Activated naive CD4-positive, alpha-beta T cell treated with anti-CD3 and anti-CD28 coated beads, Interleukin-2, amount 50 U/mL, for 24 hours (primary cell): ENCODE data around the gene MS4A18.

Experiments
- H3K27ac Mint-ChIP-seq: one replicate; pipeline ENCODE4 v1.8.0; 2021; ENCODE audit warnings: mild to moderate bottlenecking, mixed read lengths
- H3K27me3 Mint-ChIP-seq: one replicate; pipeline ENCODE4 v1.8.0; 2021; ENCODE audit warnings: mixed read lengths
- H3K36me3 Mint-ChIP-seq: one replicate; pipeline ENCODE4 v1.8.0; 2021; ENCODE audit warnings: mixed read lengths
- H3K4me1 Mint-ChIP-seq: one replicate; pipeline ENCODE4 v1.8.0; 2021; ENCODE audit warnings: mixed read lengths
- H3K4me3 Mint-ChIP-seq: one replicate; pipeline ENCODE4 v1.8.0; 2021; ENCODE audit warnings: mild to moderate bottlenecking, mixed read lengths
- H3K9me3 Mint-ChIP-seq: one replicate; pipeline ENCODE4 v1.8.0; 2021; ENCODE audit warnings: mixed read lengths

Gene MS4A18

DNA sequence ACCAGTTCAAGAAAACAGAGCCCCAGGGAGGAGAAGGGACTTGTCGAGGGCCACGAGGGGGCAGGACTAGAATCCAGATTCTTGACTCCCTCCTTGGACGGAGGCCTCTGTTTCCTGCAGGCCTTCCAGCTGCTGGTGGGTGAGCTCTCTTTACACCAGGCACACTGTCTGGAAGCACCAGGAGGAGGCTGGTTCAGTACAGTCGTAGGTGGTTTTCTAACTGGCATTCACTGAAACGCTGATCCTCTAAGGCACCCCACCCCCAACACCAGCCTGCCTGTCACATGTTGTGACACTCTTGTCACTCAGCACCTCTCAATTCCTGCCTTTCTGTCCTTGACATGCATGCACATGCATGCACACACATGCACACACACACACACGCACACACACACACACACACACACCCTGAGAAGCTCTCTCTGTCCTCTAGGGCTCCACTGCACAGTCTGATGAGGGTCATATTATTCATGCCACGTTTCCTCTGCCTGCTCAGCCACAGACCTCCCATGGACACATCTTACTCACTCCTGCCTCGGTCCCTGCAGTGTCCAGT, 61.4 kb downstream of the MS4A18 start:
- Mint-ChIP-seq H3K4me1 (no peaks in the 10 kb centered on the region), H3K4me3 (no peak overlapping the region), H3K27me3 (no peaks in the 10 kb centered on the region), H3K36me3 (no peaks in the 10 kb centered on the region), H3K27ac (no peak overlapping the region), H3K9me3 (no peaks in the 10 kb centered on the region)

DNA sequence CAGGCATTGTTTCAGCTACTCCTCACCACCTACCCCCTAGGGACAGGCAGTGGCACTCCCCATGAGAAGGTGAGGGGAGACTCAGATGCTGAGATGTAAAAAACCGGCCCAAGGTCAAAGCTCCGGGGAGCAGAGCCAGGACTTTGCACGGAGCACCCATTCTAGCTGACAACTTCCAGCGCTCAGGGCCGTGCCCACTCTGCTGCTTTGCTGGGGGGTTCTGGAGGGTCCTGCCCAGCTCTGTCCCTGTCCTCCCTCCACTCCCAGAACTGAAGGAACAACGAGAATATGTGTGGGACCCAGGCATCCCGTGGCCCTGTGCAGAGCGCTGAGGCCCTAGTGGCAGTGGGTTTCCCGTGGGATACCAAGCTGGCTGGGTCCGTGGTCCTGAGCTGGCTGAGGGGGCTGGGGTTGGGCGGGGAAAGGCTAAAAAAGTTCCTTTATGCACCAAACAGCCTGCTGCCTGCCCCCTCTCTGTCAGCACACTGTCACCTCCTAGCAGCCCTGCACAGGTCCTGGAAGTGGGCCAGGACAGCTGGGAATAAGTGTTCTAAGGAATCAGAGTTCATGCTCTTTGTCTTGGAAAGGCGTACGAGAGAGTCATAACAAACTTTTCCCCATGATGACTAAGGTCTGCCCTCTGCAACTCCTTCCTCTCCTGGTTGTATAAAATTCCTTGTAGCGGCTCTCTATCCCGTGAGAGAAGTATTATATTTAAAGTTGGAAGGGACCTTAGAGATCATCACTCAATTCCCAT, 62.5 kb downstream of the MS4A18 start:
- H3K9me3 Mint-ChIP-seq, result no peaks in the 10 kb centered on the region
- H3K27me3 Mint-ChIP-seq, result no peaks in the 10 kb centered on the region
- no peak overlapping the region for H3K27ac Mint-ChIP-seq
- H3K36me3 Mint-ChIP-seq, result no peaks in the 10 kb centered on the region
- H3K4me1 Mint-ChIP-seq, result no peaks in the 10 kb centered on the region
- no peak overlapping the region for H3K4me3 Mint-ChIP-seq

GRCh38 chr11:60788401-60789125, 64.0 kb downstream of the MS4A18 start:
- Mint-ChIP-seq H3K27me3 (no peaks in the 10 kb centered on the region), H3K4me3 (no peak overlapping the region), H3K36me3 (no peaks in the 10 kb centered on the region), H3K4me1 (no peaks in the 10 kb centered on the region), H3K27ac (no peak overlapping the region), H3K9me3 (no peaks in the 10 kb centered on the region)

DNA sequence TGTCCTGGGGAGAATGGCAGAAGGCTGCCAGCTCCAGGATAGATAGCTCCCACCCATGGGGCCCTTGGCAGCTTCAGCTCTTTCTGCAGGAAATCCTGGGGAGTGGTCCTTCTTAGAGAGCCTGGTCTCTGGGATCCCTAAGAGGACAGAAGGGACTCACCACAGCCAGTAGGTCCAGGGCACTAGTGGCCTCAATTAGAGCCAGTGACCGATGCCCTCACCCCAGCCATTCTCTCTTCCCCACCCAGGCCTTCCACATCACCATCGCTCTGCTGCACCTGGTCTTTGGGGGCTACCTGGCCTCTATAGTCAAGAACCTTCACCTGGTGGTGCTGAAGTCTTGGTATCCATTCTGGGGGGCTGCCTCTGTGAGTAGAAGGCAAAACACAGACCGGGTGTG, 66.2 kb downstream of the MS4A18 start:
- Mint-ChIP-seq H3K4me1 (no peaks in the 10 kb centered on the region), H3K4me3 (no peak overlapping the region), H3K27me3 (no peaks in the 10 kb centered on the region), H3K36me3 (no peaks in the 10 kb centered on the region), H3K9me3 (no peaks in the 10 kb centered on the region), H3K27ac (no peak overlapping the region)

DNA sequence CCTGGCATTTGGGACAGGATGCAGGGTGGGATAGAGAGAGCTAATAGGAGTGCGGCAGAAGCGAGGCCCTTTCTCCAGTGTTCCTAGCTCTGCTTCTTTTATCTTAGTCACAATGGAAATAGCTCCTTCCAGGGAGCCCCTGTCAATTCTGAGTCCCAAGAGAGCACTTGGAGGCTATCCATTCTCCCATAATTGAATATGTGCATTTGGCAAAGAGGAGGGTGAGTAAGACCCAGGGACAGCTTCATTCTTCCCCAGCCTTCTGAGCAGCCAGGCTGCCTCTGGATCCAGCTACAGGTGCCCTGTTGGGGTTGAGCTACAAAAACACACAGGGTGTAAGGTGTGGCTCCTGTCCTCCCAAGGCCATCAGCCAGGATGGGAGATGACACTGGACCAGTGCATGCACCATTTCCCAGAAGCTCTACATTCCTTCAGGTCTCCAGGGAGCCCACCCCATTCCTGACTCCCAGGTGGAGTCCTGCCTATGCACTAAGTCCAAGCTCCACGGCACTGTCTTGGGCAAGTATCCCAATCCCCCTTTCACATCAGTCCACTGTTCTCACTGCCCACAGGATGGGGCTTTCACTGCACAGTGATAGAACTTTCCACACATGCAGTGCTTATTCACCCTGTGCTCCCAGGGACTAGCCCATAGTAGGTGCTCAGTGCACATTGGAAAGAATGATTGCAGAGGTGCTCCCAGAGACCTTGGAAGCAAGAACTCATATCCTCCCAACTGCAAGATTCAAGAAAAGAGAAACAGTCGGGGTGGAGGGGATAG, 66.8 kb downstream of the MS4A18 start:
- H3K27me3 Mint-ChIP-seq, result no peaks in the 10 kb centered on the region
- no peaks in the 10 kb centered on the region for H3K36me3 Mint-ChIP-seq
- H3K27ac Mint-ChIP-seq, result no peak overlapping the region
- no peak overlapping the region for H3K4me3 Mint-ChIP-seq
- H3K9me3 Mint-ChIP-seq, result no peaks in the 10 kb centered on the region
- no peaks in the 10 kb centered on the region for H3K4me1 Mint-ChIP-seq

GRCh38 chr11:60792521-60792920, 68.0 kb downstream of the MS4A18 start:
- Mint-ChIP-seq H3K27me3 (no peaks in the 10 kb centered on the region), H3K36me3 (no peaks in the 10 kb centered on the region), H3K4me1 (no peaks in the 10 kb centered on the region), H3K4me3 (no peak overlapping the region), H3K9me3 (no peaks in the 10 kb centered on the region), H3K27ac (peak overlapping the region; percentile 47)
